WTC11 (cell line): ENCODE data around the gene DPP4.

Source experiments
- CTCF ChIP-seq: fragments of 200-600 bp; IDR thresholded peaks from 2 replicates; pipeline ENCODE4 v1.8.0; 2022; ENCODE audit warnings: antibody characterized with exemption
- GABPB1 ChIP-seq: sonication (generic); formaldehyde crosslinking; IDR thresholded peaks from 2 replicates; pipeline ENCODE4 v1.8.1; 2023; ENCODE audit warnings: mild to moderate bottlenecking, missing genetic modification reagents
- TF ChIP-seq, protein P1 (sequence below): fragments of 250-450 bp; sonication (Bioruptor Pico); IDR thresholded peaks from 2 replicates; pipeline ENCODE4 v1.9.0; 2021; ENCODE audit warnings: mild to moderate bottlenecking

DNA sequence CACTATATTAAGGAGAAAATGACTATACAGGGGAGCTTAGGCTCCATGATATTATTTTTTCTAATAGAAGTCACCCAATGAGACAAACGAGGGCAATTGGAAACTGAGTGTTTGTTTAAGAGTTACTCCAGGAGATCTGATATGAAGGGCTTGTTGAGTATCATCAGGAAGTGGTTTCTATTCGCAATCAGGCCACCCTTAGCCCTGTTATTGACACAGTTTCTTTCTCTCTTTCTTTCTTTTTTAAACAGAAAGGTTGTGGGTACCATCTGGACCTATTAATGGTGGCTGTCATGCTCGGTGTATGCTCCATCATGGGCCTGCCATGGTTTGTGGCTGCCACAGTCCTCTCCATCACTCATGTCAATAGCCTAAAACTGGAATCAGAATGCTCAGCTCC lies 117.3 kb downstream of the DPP4 start:
- TF ChIP-seq, protein P1, sequence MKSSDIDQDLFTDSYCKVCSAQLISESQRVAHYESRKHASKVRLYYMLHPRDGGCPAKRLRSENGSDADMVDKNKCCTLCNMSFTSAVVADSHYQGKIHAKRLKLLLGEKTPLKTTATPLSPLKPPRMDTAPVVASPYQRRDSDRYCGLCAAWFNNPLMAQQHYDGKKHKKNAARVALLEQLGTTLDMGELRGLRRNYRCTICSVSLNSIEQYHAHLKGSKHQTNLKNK, result no peak
- TF ChIP-seq GABPB1 (CRISPR knock-in tag), result no peak
- no peak for TF ChIP-seq CTCF
